Osteocyte (in vitro differentiated cells): ENCODE data around the gene PEPD. TPM values are rescaled to one million over a fixed set of nuclear protein-coding genes. Genes with fewer than 3 reads are reported as not detected.

Experiments used
- DNase-seq: peaks from one replicate; pipeline ENCODE4 v3.0.0; 2021; ENCODE audit warnings: mixed read lengths; ENCODE audit not compliant: unreplicated experiment; ENCODE audit errors: extremely low spot score
- H3K27ac Mint-ChIP-seq: one replicate; pipeline ENCODE4 v1.8.0; 2021; ENCODE audit warnings: mild to moderate bottlenecking, mixed read lengths; ENCODE audit not compliant: unreplicated experiment
- H3K27me3 Mint-ChIP-seq: one replicate; pipeline ENCODE4 v1.8.0; 2021; ENCODE audit warnings: mixed read lengths; ENCODE audit not compliant: unreplicated experiment
- H3K36me3 Mint-ChIP-seq: one replicate; pipeline ENCODE4 v1.8.0; 2021; ENCODE audit warnings: mixed read lengths; ENCODE audit not compliant: unreplicated experiment
- H3K4me1 Mint-ChIP-seq: one replicate; pipeline ENCODE4 v1.8.0; 2021; ENCODE audit warnings: mixed read lengths; ENCODE audit not compliant: unreplicated experiment
- H3K4me3 Mint-ChIP-seq: one replicate; pipeline ENCODE4 v1.8.0; 2021; ENCODE audit warnings: mild to moderate bottlenecking, moderate library complexity, mixed read lengths; ENCODE audit not compliant: unreplicated experiment
- H3K9me3 Mint-ChIP-seq: one replicate; pipeline ENCODE4 v1.8.0; 2021; ENCODE audit warnings: mixed read lengths; ENCODE audit not compliant: unreplicated experiment
- CTCF ChIP-seq: fragments of 200-600 bp; sonication (generic); IDR thresholded peaks from 2 replicates; pipeline ENCODE4 v1.5.0; 2021; ENCODE audit warnings: antibody characterized with exemption, mild to moderate bottlenecking, moderate library complexity
- total RNA-seq: library from RNA; stranded (reverse); gene quantifications from 2 replicates; pipeline ENCODE4 v1.2.1, GENCODE V29; 2021

The PEPD gene
- total RNA-seq, 1 donor from 2014 or later = 106 TPM

GRCh38 chr19:33456076-33456844, 65.3 kb downstream of the PEPD start:
- Mint-ChIP-seq H3K4me1 (peaks cover 4% of the 10 kb centered on the region), H3K27ac (no peak overlapping the region), H3K36me3 (no peaks in the 10 kb centered on the region), H3K27me3 (no peaks in the 10 kb centered on the region), H3K9me3 (no peaks in the 10 kb centered on the region), H3K4me3 (no peak overlapping the region)
- no peak for TF ChIP-seq CTCF
- no peak for DNase-seq

- Mint-ChIP-seq H3K27ac (no peak overlapping the region), H3K36me3 (peaks cover 5% of the 10 kb centered on the region), H3K27me3 (no peaks in the 10 kb centered on the region), H3K4me3 (no peak overlapping the region), H3K4me1 (peaks cover 4% of the 10 kb centered on the region), H3K9me3 (no peaks in the 10 kb centered on the region)
- TF ChIP-seq CTCF = no peak
- DNase-seq = no peak
These were observed 68.3 kb downstream of the PEPD start for GRCh38 chr19:33453265-33453664.

GRCh38 chr19:33450689-33451088, 70.9 kb downstream of the PEPD start:
- H3K27me3 Mint-ChIP-seq = no peaks in the 10 kb centered on the region
- no peak overlapping the region for H3K4me3 Mint-ChIP-seq

GRCh38 chr19:33449799-33450198, 71.8 kb downstream of the PEPD start:
- Mint-ChIP-seq H3K27me3 (no peaks in the 10 kb centered on the region), H3K9me3 (no peaks in the 10 kb centered on the region), H3K4me3 (no peak overlapping the region), H3K36me3 (peaks cover 5% of the 10 kb centered on the region), H3K4me1 (peaks cover 4% of the 10 kb centered on the region), H3K27ac (no peak overlapping the region)
- no peak for TF ChIP-seq CTCF
- DNase-seq = no peak

More at GRCh38 chr19:33450689-33451088, 70.9 kb downstream of the PEPD start:
- no peaks in the 10 kb centered on the region for H3K9me3 Mint-ChIP-seq
- DNase-seq = no peak
- H3K4me1 Mint-ChIP-seq = peaks cover 4% of the 10 kb centered on the region
- no peak for TF ChIP-seq CTCF
- no peak overlapping the region for H3K27ac Mint-ChIP-seq
- peaks cover 5% of the 10 kb centered on the region for H3K36me3 Mint-ChIP-seq

- Mint-ChIP-seq H3K9me3 (no peaks in the 10 kb centered on the region), H3K4me3 (no peak overlapping the region), H3K27ac (no peak overlapping the region), H3K27me3 (no peaks in the 10 kb centered on the region), H3K4me1 (peaks cover 4% of the 10 kb centered on the region), H3K36me3 (peaks cover 5% of the 10 kb centered on the region)
- TF ChIP-seq CTCF = no peak
- no peak for DNase-seq
These were observed 73.5 kb downstream of the PEPD start for GRCh38 chr19:33448159-33448516.
